GM04504 (cell line): Measurements from ENCODE around the gene EFNA5.

ENCODE experiments used
- DNase-seq: peaks from one replicate; pipeline ENCODE4 v3.0.0-alpha.2; 2012; ENCODE audit warnings: low read depth

Gene EFNA5

DNA sequence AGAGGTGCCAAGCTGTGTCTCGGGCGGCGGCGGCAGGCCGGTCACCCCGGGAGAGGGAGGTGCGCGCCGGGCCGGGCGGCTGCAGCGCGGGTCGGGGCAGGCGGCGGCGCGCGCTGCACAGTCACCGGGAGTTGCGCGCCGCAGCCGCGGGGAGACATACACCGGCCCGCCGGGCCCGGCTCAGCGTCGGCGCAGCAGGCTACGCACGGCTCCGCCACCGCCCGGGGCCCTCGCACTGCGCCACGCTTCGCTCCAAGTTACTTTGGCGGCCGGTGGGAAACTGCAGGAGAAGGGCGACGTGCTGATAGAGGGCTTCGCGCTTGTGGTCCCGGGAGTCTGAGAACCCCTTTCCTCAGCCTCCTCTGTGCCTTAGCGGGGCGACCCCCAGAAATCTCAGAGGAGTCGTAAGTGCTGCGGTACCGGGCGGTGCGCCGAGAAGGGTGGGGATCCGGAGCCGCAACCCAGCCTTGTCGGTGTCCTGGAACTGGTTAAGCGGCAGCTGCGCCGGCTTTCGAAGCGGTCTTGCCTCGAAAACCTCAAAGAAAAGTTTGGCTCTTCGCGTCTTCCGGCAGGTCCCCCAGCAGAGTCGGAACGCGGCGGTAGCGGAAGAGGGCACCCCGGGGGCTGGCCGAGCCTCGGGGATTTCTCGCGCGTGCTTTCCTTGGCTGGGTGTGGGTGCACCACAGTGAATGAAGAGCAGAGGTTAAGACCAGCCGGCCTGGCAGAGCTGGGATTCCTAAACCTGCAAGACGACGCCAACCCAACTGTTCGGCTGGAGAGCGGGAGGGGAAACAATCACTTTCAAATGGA lies at the start of gene EFNA5:
Gene EFNA5, minus strand, starts transcription at position 6 of the 810 bp plus-strand sequence.
- DNase-seq = peak; percentile 19

DNA sequence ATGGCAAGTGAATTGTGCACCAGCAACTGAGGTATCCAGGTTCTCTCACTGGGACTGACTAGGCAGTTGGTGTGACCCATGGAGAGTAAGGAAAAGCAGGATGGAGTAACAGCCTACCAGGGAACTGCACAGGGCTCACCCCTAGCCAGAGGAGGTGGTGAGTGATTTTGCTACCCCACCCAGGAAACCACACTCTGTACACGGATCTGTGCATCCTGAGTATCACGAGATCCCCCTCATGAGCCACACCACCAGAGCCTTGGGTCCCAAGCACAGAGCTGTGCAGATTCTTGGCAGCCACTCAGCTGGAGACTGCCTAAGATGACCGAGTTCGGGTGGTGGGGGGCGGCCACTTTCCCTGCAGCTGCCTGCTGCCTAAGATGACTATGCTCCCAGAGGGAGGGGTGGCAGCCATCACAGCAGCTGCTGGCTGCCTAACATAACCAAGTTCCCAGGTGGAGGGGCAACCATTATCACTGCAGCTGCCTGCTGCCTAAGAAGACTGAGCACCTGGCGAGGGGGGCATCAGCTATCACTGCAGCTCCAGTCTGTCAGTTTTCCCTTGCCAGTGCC lies 48.4 kb upstream of the EFNA5 start:
- DNase-seq = no peak

DNA sequence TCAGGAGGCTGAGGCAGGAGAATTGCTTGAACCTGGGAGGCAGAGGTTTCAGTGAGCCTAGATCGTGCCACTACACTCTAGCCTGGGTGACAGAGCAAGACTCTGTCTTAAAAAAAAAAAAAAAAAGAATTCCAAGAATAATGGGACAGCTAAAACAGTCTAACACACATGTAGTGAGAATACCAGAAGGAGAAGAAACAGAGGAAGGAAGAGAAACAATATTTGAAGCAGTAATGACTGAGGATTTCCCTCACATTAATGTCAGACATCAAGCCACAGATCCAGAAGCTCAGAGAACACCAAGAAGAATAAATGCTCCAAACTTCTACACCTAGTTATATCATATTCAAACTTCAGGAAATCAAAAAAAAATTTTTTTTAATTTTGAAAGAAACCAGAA lies 47.1 kb upstream of the EFNA5 start:
- no peak for DNase-seq

DNA sequence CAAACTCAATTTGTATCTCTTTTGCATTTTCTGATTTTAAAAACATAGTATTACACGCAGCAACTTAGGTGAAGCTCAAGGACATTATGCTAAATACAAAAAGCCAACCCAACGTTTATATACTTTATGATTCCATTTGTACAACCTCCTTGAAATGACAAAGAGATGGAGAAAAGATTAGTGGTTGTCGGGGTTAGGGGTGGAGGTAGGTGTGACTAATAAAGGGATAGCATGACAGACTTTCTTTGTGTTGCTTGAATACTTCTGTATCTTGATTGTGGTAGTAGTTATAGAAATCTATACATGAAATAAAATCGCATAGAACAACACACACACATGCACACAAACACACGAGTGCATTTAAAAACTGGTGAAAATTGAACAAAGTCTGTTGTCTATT lies 42.5 kb upstream of the EFNA5 start:
- DNase-seq = no peak

DNA sequence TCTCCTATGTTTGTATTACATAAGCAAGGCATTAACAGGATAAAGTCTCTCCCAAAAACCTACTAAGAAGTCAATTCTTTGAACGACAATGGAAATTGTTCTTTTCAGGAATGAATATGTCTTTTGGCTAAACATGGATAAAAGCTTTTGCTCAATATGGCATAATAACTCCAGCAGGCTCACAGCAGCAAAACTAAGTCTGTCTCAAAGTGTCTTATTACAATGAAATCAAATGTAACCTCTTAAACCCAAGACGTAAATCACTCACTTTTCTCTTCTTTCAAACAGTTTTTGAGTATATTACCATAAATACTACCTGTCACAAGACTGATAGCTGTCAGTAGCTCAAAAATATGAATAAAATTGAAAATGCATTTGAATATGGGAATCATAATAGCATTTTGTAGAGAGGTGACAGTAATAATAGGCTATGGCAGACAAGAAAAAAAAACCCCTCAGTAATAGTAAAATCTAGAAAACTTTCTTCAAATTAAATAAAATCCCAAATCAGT lies 41.7 kb upstream of the EFNA5 start:
- no peak for DNase-seq

DNA sequence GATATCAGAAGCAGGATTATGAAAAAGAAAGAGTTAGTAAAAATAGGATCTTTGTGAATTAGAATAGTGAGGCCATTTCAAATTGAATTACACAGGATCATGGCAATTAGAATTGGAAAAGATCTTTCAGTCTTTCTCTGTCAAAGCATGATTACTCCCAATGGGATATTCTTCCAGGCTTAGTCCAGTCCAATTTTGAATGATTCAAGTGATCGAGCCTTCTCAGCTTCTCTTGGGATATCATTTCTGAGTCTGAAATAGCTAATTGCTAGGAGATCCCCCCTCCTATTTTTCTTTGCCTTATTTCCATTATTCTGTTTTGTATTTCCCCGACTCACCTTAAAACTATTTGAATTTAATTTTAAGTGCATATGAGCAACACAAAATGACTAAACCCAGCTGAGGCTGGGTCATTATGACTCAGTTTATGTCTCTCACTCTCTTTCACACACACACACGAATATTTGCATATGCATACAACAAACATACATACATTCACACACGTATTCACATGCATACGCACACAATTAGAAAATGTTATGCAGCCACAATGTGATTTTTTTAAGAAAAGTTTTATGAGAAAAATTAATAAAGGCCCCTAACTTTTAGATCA lies 34.8 kb upstream of the EFNA5 start:
- DNase-seq = peak; percentile 22

DNA sequence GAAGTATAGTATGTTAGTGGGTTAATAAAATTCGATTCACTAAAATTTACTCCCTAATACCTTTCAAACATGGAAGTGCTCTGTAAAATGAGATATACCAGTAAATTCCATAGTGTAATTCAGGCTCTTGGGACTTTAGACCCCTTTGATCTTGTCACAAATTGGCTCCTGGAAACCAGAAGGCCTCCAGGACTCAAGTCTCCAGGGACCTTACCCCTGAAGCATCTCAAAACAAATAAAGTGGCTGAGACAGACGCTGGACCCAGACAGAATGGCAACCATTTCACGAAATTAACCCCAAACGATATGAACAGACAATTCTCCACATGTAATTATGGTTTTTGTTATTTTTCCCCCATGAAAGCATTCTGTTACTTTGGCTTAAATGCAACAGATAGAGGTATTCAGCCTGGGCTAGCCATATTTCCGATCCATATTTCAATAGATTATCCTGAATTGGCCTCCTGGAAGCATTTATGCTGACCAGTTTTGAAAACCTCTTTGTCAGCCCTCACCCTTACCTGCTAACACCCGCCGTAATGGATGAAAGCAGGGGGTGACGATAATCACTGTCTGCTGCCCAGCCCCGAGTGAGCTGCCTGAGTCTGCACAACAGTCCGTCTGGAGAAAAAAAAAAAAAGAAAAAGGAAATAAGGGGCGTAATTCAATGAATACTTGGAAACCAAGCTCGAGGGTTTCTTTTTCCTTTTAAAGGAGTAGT lies 34.1 kb upstream of the EFNA5 start:
- no peak for DNase-seq

DNA sequence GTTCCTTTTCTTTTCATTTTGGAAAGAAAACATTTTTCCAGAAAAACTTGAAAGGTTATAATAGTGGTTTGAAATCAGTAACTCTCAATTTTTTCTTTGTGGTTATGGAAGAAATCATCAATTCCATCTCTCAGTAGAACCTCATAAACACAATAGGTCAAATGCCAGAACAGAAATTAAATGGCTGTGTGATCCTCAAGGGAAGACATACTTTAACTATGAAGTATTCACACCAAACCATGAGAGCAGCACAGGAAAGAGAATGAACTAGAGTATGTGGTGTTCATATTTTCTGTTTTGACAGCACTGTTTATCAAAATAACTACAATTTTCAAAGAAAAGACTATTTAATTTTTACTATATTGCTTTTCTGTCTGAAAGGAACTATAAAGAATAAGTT lies 29.7 kb upstream of the EFNA5 start:
- no peak for DNase-seq

DNA sequence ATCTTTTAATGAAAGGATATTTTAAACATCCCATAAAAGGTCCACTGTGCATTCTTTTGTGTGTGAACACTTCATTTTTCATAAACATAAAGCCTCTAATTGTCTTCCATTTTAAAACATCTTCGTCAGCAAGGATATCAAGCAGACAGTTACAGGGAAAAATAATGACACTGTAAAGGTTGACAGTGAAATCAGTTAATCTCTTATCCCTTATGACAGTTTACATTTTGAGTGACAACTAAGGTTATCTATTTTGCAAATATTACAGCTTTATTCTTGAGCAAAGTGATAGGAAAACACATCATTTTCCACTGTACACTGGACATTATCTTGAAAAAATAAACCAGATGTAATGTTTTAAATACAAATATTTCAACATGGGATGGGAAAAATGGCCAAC lies 28.7 kb upstream of the EFNA5 start:
- DNase-seq = no peak

DNA sequence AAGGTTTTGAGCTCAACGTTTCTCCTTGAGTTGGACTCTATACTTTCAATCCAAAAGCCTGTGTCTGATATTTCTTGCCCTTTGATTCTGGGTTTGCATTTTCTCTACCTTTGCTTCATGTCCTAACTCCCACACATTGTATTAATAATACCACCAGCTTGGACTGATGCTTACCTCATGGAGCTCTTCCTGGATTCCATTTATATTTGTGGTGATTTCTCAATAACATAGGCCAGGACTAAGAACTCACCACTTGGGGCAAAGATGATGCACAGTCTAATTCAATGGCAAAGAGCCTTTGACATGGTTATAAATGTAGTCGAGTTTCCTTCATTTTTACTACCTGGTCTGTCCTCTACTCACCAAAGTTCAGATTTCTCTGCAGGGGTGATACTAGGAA lies 27.5 kb upstream of the EFNA5 start:
- DNase-seq = peak; percentile 31

DNA sequence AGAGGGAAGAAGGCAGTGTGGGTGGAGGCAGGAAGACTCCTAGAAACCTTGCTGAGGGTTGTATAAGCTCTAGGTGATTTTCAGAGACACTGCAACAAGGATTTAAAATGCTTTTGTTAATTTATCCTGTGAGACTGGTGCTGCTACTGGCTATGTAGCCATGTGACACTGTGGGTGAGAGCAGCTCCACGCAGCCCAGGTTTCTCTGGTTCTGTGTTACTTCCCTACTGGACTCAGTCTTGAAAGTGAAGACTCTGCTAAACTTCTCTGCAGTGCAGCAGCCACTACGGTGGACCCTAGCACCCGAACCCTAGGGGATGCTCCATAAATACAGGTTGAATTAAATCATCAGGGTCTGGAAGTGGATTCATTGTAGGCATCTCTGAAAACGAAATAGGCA lies 25.8 kb upstream of the EFNA5 start:
- no peak for DNase-seq

DNA sequence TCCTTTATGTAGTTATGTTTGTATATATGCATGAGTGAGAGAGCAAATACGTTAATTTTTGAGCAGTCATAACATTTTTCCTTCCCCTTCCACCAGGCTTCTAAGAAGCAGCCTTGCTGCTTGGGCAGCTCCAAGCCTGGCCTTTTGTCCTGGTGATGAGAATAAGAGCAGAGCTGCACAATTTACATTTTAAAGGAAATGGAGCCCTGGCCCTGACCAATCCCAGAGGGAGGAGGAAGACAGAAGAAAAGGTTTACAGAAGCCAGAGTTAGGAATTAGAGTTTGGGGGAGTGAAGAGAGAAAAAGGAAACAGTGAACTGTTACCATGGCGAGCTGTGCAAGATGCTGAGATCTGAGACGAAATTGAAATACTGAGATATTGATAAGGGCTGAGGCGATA lies 25.3 kb upstream of the EFNA5 start:
- no peak for DNase-seq

DNA sequence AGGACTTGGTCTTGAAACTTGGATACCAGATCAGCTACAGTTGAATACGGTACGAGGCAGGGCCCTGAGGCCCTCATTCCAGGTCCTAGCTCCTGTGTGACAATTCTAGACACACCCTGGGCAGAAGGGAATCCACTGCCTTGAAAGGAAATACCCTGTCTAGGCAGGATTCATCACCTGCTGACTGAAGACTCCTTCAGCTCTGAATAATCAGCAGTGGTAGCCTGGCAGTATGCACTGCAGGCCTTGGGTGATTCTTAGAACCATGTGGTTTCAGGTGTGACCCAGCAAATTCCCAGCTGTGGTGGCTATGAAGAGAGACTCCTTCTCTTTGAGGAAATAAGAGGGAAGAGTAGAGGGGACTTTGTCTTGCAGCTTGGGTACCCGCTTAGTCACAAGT lies 17.2 kb upstream of the EFNA5 start:
- no peak for DNase-seq

DNA sequence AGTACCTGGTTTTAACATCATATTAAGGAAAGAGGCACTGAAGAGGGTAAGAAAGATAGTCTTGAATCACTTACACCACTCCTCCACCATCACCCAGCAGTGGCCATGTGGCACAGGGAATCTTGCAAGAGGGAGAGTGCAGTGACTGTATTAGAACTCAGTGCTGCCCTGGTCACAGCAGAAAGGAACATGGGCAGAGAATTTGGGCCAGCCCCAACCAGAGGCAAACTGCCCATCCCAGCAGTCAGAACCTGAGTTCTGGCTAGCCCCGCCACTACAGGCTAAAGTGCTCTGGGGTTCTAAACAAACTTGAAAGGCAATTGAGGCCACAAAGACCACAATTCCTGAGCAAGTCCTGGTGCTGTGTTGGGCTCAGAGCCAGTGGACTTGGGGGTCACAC lies 16.7 kb upstream of the EFNA5 start:
- no peak for DNase-seq

DNA sequence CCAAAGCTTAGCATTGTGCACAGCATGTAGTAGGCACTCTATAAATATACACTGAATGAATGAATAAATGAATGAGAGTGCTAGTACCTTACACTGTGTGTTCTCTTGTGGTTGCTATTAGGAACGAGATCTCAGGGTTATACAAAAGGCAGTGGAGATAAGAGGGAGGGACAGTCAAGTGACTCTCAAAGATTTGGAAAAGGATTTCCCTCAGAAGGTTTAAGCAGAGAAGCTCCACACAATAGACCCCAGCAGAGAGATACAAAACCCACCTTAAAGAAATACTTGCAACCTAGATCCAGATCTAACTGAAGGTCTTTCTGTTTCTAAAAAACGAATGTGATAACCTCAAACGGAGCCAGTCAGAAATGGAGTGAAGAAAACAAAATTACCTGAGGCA lies 11.8 kb upstream of the EFNA5 start:
- no peak for DNase-seq

DNA sequence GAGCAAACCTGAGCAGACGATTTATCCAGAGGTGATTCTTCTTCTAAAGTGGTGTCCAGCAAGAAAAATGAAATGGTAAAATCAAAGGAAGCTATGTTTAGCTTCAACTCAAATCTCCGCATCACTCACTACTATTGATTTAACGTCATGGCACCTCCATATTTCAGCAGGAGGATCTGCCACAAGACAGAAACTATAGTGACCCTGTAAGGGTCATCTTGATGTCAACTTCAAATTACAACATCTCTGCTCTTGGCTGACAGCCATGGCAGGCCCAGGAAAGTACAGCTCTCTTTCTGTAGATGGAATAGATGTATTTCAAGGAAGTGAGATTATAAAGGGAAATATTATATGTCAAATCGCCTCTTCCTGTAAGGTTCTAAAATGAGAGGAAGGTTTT lies 10.1 kb upstream of the EFNA5 start:
- DNase-seq = no peak

DNA sequence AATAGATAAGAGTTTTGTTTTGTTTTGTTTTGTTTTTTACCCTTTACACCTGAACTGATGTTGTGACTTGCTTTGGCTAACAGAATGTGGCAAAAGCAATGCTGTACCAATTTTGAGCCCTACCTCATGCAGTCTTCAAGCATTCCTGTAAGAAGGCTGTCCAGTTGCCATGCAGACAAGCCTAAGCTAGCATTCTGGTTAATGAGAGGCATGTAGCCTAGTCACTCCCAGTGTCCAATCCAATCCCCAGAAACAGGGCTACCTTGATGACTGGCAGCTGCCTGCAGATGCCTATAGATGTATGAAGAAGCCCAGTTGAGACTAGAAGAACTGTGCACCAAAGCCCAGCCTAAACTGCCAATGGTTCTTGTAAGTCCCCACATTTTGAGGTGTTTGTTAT lies 9.4 kb upstream of the EFNA5 start:
- DNase-seq = no peak

DNA sequence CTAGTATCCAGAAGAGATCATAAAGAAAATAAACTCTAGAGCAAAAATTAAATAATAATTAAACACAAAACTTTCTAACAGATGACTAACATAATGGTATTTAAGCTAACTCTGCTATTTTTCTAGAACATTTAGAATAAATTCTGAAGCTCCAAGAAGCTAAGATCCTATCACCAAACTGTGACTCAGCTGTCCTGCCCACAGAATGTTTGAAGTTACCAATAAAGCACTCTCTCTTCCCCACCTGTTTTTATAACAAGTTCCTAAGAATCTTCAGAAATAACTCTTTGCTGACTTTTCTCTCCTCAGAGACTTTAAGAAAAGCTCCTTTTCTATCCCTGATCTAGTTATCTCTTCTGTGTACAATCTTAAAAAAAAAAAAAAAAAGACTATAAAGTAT lies 6.0 kb upstream of the EFNA5 start:
- no peak for DNase-seq

DNA sequence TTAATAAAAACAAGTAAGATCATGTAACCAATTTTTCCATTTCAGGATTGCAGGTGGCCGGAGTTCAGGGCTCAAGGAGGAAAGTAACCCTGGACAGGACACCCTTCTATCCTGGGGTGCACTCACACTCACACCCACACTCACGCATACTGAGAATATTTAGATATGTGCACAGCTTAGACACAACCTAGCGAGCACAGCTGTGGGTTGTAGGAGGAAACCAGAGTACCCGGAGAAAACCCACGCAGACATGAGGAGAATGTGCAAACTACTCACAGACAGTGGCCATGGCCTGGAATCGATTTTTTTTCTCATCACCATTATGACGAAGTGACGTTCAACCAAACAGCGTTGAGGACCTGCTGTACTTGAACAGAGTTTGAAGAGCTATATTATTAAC lies 4.5 kb upstream of the EFNA5 start:
- no peak for DNase-seq

DNA sequence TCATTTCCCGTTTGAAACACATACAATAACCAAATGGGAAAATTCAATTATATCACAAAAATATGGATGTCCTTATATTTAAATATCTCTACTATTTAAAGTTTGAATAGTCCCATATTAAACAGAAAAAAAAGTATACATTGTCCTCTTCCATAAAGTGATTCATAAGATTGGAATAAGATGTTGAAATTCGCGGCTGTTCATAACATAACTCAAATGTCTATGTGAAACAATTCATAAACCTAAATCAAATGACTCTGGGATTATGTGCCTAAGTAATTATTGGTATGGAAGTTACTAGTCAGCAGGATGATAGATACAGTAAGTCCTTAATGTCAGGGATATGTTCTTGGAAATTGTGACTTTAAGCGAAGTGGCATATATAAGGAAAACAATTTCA lies 3.9 kb upstream of the EFNA5 start:
- no peak for DNase-seq

DNA sequence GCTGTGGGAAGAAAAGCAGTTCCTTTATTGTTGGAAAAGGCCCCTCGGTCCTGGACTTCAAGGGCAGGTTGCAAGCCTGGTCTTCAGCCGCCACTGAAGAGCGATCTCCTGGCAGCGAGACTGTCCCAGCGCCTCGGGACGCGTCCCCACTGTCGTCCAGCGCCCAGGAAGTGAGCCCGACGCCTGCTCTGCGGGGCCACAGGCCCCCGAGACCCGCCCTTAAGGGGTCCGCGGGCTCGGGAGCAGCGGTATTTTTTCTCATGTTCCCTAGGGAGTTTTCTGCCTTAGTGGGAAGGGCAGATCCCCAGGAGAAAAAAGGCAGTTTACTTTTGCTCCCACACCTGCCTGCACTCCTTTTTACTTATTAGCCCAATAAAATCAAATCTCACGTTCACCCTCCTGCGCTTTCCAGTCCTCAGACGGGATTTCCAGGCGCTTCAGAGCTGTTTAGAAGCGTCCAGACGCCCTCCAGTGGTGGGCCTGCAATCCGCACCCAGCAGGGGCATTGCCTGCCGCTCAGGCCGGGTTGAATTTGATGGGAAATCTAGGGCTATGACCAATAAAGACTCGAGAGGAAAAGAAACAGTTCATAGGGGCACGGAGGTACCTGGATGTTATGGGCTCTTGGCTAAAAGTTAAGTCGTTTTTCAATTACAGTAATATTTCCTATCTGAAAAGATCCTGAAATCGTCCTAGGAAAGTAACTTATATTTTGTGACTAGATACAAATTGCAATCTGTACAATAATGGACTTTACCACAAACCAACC lies 2.8 kb upstream of the EFNA5 start:
- DNase-seq = peak; percentile 71

DNA sequence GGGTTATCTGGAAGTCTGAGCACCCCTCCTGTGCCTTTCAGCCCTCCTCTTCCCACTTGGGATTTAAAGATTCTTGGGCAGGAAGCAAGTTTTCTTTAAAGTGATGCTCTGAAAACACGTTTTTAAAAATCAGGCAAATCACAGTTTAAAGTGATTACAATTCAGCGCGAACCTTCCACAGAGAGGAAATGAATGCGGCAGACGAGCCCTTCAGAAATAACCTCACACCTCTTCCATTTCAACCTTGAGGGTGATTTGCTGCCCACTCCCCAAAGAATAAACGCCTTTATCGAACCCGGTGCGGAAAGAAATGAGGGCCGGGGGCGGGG lies 2.3 kb upstream of the EFNA5 start:
- no peak for DNase-seq
